Vagina (tissue), 2 donors: ENCODE results near the gene PPP1R14C.

Source experiments
- CTCF ChIP-seq, 3 experiments: fragments of 450-650 bp in 2 of 3; fragments of 200-600 bp in 1 of 3; sonication (generic) in 1 of 3; IDR thresholded peaks; one replicate each; pipeline ENCODE4 v1.5.1; 2017 to 2019; ENCODE audit warnings: antibody characterized with exemption in 3 of 3, mild to moderate bottlenecking in 2 of 3, moderate library complexity in 2 of 3
- POLR2A ChIP-seq, 2 donors: fragments of 450-650 bp; IDR thresholded peaks; one replicate each; pipeline ENCODE4 v1.6.1; 2017; ENCODE audit warnings: antibody characterized with exemption in 2 of 2, mild to moderate bottlenecking in 2 of 2, moderate library complexity in 2 of 2
- POLR2AphosphoS5 ChIP-seq, 2 donors: sonication (generic); formaldehyde crosslinking; IDR thresholded peaks; one replicate each; pipeline ENCODE4 v1.9.0; 2017; ENCODE audit warnings: antibody characterized with exemption in 2 of 2, mild to moderate bottlenecking in 2 of 2, low read depth in 1 of 2; ENCODE audit not compliant: insufficient read depth in 1 of 2

GRCh38 chr6:150150821-150151646 is 8.2 kb downstream of the PPP1R14C start:
- no peak for TF ChIP-seq CTCF (IDR thresholded peaks at IDR 0.05)
- no peak for TF ChIP-seq POLR2A (IDR thresholded peaks at IDR 0.05)
- TF ChIP-seq POLR2AphosphoS5 (IDR thresholded peaks at IDR 0.05; ENCODE audit: insufficient read depth in 1 of 2, low read depth in 1 of 2) = no peak
